K562 (cell line): ENCODE results near the gene ZDHHC8. TPM values are rescaled to one million over a fixed set of nuclear protein-coding genes. Genes with fewer than 3 reads are reported as not detected.

Source experiments
- CC2D1A ChIP-seq: fragments of 450-650 bp; IDR thresholded peaks from 2 replicates; pipeline ENCODE4 v1.6.1; 2017; ENCODE audit warnings: mild to moderate bottlenecking
- CTCFL ChIP-seq: IDR thresholded peaks from 2 replicates; pipeline ENCODE4 v1.6.1; 2011; ENCODE audit warnings: borderline replicate concordance, low read depth, mild to moderate bottlenecking, moderate library complexity, low read length; ENCODE audit not compliant: insufficient read depth, poor library complexity, severe bottlenecking
- E2F6 ChIP-seq, 2 experiments: IDR thresholded peaks; 2 replicates each; pipeline ENCODE4 v1.6.1; 2011; ENCODE audit warnings: borderline replicate concordance in 1 of 2, control low read depth in 1 of 2, low read depth in 1 of 2, low read length in 1 of 2, mild to moderate bottlenecking in 1 of 2, mixed read lengths in 1 of 2, moderate library complexity in 1 of 2; ENCODE audit not compliant: insufficient read depth in 1 of 2, insufficient read length in 1 of 2, poor library complexity in 1 of 2, severe bottlenecking in 1 of 2; ENCODE audit errors: extremely low read depth in 1 of 2
- KAT7 ChIP-seq: sonication (generic); formaldehyde crosslinking; IDR thresholded peaks from 2 replicates; pipeline ENCODE4 v1.8.0; 2022; ENCODE audit warnings: missing genetic modification reagents, mild to moderate bottlenecking, borderline replicate concordance
- KDM1A ChIP-seq, 2 experiments: fragments of 450-650 bp; IDR thresholded peaks; 2 replicates each; pipeline ENCODE4 v1.6.1; 2016; ENCODE audit warnings: mild to moderate bottlenecking in 2 of 2
- NFATC3 ChIP-seq: fragments of 450-650 bp; IDR thresholded peaks from 2 replicates; pipeline ENCODE4 v1.6.1; 2017; ENCODE audit warnings: mild to moderate bottlenecking
- SNAPC5 ChIP-seq: fragments of 250-450 bp; sonication (Bioruptor Pico); IDR thresholded peaks from 2 replicates; pipeline ENCODE4 v1.8.0; 2021; ENCODE audit warnings: moderate library complexity, mild to moderate bottlenecking, inconsistent platforms
- STAT5B ChIP-seq: fragments of 250-450 bp; sonication (Bioruptor Pico); IDR thresholded peaks from 2 replicates; pipeline ENCODE4 v1.8.0; 2021; ENCODE audit warnings: mild to moderate bottlenecking, inconsistent platforms
- SUPT5H ChIP-seq: fragments of 450-650 bp; IDR thresholded peaks from 2 replicates; pipeline ENCODE4 v1.6.1; 2016
- TRIM25 ChIP-seq: fragments of 450-650 bp; IDR thresholded peaks from 2 replicates; pipeline ENCODE4 v1.7.0; 2016; ENCODE audit warnings: borderline replicate concordance
- U2AF2 ChIP-seq: fragments of 200-400 bp; formaldehyde crosslinking; optimal IDR thresholded peaks from 2 replicates; pipeline ENCODE3; 2017; ENCODE audit warnings: low read depth, mild to moderate bottlenecking, low read length
- ZFP36 ChIP-seq: fragments of 150-350 bp; IDR thresholded peaks from 2 replicates; pipeline ENCODE4 v1.6.1; 2018; ENCODE audit warnings: low read length, low read depth; ENCODE audit not compliant: partially characterized antibody
- ZFPM2 ChIP-seq: fragments of 250-450 bp; sonication (Bioruptor Pico); IDR thresholded peaks from 2 replicates; pipeline ENCODE4 v1.5.1; 2022; ENCODE audit warnings: mild to moderate bottlenecking
- ZMIZ1 ChIP-seq, 2 experiments: fragments of 150-350 bp in 1 of 2; IDR thresholded peaks; 2 replicates each; pipeline ENCODE4 v1.6.1; 2012 to 2016; ENCODE audit warnings: low read depth in 2 of 2, low read length in 2 of 2, mild to moderate bottlenecking in 1 of 2, moderate library complexity in 1 of 2
- ZNF408 ChIP-seq: fragments of 250-450 bp; sonication (Bioruptor Pico); IDR thresholded peaks from 2 replicates; pipeline ENCODE4 v1.4.0; 2020; ENCODE audit warnings: low read depth, mild to moderate bottlenecking, moderate library complexity
- ZNF655 ChIP-seq: fragments of 250-450 bp; sonication (Bioruptor Pico); IDR thresholded peaks from 2 replicates; pipeline ENCODE4 v1.5.0; 2021
- polyA plus RNA-seq, 8 experiments: library from polyadenylated mRNA; depleted of rRNA in 4 of 8; stranded (reverse) in 5 of 8; unstranded in 3 of 8; fragments of >200 nt; fragmentation: Nextera tagmentation in 2 of 8; fragmentation: Illumina TruSeq in 1 of 8; extraction: Ambion mirVana in 2 of 8; extraction: Trizol in 1 of 8; gene quantifications; 2 replicates each; pipeline versions ENCODE4 v1.2.1 to v1.2.3, GENCODE V29; 2011 to 2014; ENCODE audit warnings: inconsistent platforms in 1 of 8, missing spikeins in 1 of 8
- total RNA-seq, 7 experiments: library from RNA; depleted of rRNA in 6 of 7; stranded (reverse); fragments of >200 nt in 6 of 7; fragmentation: Illumina TruSeq in 2 of 7; extraction: Trizol in 2 of 7; gene quantifications; 2 replicates each; pipeline versions ENCODE4 v1.2.1 to v1.2.3, GENCODE V29; 2011 to 2021; ENCODE audit warnings: low replicate concordance in 1 of 7

ZDHHC8 gene
- total and polyA plus RNA-seq, 9 of the 15 experiments (the other 6 are each of a cell fraction or from before 2014, with no cell fraction given), result 0.04 to 109 (median 16.4) TPM

GRCh38 chr22:20128902-20129746 lies 2.5 kb upstream of the ZDHHC8 start (continued):
- TF ChIP-seq ZNF655 (CRISPR knock-in tag) (no peak), KAT7 (no peak), CC2D1A (peak; percentile 91), E2F6 (IDR thresholded peaks at IDR 0.05; ENCODE audit: borderline replicate concordance in 1 of 2, extremely low read depth in 1 of 2, insufficient read depth in 1 of 2, insufficient read length in 1 of 2, low read depth in 1 of 2, low read length in 1 of 2, poor library complexity in 1 of 2, severe bottlenecking in 1 of 2) (peak in 1 of 2 experiments; percentile 18), U2AF2 (no peak), STAT5B (CRISPR knock-in tag) (no peak), SNAPC5 (CRISPR knock-in tag) (no peak), CTCFL (peak; percentile 64), NFATC3 (no peak), ZFP36 (peak; percentile 16), TRIM25 (no peak), ZMIZ1 (IDR thresholded peaks at IDR 0.05; ENCODE audit: low read depth in 2 of 2, low read length in 2 of 2) (peak in 1 of 2 experiments; percentile 69; a peak in 2 of 4 replicates), SUPT5H (peak; percentile 47), ZFPM2 (CRISPR knock-in tag) (0 out of 2 replicates have a peak, but pooled peaks have one; percentile 16), ZNF408 (CRISPR knock-in tag) (0 out of 2 replicates have a peak, but pooled peaks have one; percentile 26), KDM1A (IDR thresholded peaks at IDR 0.05) (no peak)
